Measurements from ENCODE around the gene ARID1B.
"Not testable (repeated sequence)": the region's sequence is repeated elsewhere in the genome, so short reads cannot be mapped to it uniquely, and the experiment has no call there.

Gene ARID1B

DNA sequence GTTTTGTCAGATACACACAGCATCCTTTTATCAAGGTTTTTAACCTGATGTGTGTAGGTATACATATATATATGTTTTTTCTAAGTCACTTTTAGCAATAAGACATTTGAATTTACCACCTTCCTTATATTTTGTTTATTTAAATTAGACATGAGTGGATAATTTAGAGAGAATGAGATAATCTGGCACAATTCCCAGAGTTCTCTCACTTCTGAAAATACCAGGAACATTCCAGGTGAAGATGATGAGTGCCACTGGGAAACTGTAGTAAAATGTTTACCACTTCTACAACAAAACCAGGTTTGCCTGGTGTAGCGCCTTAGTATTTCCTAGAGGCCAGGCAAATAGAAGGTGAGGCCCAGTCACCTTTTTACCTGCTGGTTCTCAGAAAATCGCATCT is 356.7 kb downstream of the ARID1B start:
- no peak for DNase-seq (ENCODE audit: low read depth in 2 of 2)

DNA sequence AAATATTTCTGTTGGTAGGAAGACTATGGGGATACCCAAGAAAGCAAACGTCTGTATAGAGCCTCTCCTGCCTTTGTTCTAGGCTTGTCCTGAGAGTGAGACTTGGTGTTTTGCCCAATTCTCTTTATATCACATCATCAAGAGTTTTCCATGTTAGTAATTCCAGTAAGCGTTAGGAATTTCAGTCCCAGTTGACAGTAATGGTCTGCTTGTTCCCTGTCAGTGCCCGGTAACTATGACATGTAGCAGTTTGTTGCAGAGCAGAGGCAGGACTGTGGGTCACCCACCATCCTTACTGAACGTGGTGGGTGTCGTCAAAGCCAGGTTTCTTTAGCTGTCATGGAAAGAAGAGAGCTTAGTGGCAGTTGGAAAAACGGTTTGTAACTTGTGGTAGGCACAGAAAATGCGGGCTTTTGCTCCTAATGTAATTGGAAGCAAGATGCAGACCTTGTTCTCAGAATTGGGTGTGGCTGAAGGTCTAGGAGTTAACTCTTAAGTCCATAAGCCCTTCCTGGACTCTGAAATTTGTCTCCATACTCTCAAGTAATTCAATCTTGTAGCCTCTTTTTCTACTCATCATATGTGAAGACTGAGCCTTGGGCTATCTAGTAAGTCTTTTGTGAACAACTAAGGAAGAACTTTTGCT is 357.3 kb downstream of the ARID1B start:
- DNase-seq (ENCODE audit: low read depth in 2 of 2), result no peak

DNA sequence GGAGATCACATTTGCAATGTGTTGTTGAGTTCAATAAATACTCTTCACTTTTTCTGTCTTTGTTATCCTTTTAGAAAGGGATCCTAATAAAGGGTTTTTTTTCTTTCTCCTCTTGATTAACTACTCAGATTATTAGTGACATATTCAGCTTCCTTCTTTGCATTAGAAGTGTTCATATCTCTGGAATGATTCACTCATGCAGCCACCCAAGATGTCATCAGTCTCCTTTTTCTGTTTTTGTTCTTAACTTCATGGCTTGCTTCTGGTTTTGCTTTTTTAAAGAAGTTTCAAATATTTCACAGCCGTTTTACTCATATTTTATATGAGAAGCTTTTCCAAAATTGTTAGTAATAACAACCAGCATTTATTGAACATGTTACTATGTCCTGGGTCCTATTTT is 358.5 kb downstream of the ARID1B start:
- DNase-seq (ENCODE audit: low read depth in 2 of 2), result no peak

DNA sequence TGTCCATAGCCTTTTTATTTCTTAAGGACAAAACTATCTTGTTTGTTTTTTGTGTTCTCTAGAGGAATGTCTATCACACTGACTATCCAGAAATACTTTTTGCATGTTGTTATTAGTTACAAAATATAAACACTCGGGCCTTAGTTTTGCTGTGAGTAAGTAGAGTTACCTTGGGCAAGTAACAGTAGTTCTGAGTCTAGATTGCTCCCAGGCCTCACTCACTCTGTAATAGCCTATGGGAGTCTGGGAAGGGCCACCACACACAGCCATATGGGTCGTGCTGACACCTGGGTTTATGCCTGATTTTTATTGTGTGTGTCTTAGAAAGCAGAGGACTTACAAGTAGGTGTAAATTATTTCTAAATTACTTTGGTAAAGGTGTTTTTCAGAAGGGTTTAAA is 360.3 kb downstream of the ARID1B start:
- no peak for DNase-seq (ENCODE audit: low read depth in 2 of 2)

DNA sequence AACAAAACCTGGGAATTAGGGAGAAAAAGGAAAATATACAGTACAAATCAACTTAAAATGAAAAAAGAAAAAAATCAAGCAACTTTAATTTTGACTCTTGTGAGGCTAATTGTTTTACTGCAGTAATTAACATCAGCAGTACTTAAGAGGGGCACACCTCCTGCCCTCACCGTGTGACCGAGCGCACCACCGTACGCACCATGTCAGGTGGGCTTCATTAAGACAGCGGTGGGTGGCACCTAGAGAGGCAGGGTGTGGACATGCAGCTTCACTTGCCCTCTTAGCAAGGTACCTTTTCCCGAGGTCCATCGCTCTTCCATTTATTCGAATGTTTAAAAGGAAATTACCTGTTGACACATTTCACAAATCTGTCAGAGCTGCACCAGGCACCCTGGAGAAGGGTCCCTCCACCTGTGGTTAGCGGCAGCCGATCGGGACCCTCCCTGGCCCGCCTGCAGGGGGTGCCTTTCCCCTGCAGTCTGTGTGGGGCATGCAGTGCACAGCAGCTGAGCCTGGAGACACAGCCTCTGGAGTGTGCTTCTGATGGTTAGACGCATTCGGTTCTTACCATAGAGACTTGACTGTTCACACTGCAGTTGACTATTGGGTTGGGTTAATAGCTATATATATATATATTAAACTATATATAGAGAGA is 362.0 kb downstream of the ARID1B start:
- no peak for DNase-seq (ENCODE audit: low read depth in 2 of 2)

DNA sequence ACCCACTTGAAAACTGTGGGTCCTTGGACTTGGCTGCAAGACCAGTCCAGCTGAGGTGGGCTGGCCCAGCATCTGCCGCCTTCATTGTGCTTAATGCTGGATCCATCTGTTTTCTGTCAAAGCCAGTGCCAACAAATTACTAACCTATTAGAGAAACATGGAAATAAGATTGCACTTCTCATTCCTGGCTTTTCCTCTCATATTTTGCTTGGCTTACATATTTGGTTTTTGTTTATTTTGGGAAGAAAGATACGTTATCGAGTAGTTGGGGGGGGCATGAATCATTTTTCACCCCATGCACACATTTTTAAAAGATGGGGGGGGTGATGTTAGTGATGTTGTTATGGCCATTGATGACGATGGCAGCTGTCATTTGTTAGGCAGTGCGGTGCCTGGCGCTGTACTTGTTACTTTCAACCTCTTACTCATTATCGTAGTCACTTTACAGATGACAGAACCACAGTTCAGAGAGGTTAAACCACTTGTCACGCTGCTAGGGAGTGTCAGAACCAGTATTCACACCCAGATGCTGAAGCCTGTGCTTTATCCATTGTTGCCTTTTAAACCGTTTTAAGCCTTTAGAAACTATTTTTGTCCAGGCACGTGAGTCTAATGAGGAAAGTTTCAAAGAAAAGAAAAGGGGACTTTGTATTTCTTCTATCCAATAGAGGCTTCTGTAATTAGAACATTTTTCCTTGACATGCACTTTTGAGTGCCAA is 366.2 kb downstream of the ARID1B start:
- DNase-seq (ENCODE audit: low read depth in 2 of 2), result peak in 1 of 2 donors; percentile 3

DNA sequence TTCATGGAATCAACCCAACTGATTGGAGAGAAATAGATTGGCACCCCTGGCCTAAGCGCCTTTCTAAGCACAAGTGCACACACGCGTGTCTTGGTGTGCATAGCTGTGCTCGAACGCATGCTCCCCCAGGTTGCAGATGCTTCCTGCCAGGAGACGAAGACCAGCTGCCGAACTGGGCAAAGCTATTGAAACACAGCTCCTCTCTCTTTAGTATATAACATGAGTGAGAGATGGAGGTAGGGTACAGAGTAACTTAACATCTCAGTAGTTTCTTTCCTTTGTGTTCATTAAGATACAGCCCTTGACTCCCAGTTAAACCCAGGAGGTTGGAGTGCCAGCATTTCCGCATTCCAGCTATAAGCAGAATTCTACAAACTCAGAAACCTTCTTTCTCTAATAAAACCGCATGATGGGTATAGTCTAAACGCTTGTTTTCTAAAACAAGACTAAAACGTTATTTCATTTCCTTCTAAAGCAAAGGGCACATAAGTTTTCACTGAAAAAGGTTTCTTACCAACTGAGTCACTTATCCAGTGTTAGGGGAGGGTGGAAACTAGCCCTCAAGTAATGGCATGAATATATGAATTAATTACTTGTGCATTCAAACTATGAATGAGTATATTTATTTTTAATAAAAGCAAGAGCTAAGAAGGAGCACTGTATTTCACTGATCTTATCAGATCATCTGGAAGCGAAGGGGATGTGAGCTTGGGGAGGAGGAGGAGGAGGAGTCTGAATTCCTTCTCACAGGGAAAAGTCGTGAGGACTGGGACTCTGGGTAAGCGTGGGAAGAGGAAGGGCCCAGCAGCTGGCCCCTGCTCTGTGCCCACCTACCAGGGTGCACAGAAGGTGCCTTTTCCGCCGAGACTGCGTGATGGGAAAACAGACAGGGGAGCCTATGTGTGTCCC is 367.0 kb downstream of the ARID1B start:
- no peak for DNase-seq (ENCODE audit: low read depth in 2 of 2)

DNA sequence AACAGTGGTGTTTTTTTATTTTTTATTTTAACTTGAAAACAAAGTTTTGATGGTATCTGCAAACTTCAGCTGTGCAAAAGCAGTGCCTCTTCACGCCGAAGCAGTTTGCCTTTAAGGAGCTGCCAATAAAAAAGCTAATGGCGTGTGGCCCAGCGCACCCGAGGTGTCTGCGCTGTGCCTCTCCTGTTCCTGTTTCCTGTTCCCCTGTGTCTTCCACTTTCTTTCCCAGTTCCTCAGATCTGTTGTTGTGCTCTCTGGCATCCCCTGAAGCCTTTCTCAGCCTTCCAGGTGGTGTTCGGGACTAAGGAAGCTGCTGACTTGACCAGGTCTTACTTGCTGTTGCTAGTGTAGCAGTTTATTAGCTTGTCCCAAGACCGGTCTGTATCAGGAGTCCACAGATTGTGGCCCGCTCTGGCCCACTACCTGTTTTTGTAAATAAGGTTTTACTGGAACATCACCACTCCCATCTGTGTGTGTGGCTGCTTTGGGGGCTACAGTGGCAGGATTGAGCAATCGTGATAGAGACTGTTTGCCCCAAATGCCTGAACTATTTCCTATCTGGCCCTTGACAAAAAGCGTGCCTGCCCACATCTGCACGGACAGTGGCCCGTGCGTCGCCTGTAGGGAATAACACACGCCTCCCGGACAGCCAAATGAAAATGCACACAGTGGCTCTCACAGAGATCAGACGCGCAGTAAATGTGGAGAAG is 367.8 kb downstream of the ARID1B start:
- no peak for DNase-seq (ENCODE audit: low read depth in 2 of 2)

DNA sequence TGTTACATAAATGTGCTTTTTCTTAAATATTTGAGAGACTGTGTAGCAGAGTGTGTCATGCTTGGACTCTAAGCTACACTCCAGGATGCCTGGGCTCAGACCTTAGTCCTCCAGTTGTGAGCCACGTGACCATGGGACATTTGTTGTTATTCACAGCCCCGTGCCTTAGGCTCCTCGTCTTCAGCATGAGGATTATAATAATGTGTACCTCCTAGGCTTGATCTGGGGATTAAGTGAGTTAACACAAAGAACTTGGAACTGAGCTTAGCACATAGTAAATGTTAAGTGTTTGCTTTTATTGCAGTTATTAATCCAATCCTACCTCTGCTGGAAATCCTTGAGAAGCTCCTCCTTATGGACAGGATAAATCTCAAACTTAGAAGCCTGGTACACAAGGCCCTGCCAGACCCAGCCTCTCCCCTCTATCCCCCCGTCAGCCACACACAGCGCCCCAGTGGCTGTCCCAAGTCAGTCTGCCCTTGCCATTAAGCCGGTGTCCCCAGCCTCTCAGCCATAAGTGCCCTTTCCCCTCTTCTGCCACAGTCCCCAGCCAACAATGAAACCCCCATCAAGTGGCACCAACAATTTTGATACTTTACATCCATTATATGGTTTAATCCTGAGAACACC is 368.6 kb downstream of the ARID1B start:
- DNase-seq (ENCODE audit: low read depth in 2 of 2), result no peak

DNA sequence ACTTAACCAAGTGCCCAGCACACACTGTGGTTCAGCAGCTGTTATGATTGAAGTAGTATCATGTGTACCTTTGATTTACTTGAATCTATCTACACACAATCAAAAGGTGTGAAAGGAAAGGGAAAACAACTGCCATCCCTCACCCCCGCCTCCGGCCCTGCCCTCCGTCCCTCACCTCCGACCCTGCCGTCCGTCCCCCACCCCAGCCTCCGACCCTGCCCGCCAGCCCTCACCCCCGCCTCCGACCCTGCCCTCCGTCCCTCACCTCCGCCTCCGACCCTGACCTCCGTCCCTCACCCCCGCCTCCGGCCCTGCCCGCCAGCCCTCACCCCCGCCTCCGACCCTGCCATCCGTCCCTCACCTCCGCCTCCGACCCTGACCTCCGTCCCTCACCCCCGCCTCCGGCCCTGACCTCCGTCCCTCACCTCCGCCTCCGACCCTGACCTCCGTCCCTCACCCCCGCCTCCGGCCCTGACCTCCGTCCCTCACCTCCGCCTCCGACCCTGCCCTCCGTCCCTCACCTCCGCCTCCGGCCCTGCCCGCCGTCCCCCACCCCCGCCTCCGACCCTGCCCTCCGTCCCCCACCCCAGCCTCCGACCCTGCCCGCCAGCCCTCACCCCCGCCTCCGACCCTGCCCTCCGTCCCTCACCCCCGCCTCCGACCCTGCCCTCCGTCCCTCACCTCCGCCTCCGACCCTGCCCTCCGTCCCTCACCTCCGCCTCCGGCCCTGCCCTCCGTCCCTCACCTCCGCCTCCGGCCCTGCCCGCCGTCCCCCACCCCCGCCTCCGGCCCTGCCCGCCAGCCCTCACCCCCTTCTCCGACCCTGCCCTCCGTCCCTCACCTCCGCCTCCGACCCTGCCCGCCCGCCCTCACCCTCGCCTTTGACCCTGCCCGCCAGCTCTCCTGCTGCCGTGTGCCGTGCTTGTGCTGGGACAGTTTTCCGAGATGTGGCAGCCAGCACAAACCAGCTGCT is 370.2 kb downstream of the ARID1B start:
- not testable (repeated sequence) for DNase-seq (ENCODE audit: low read depth in 2 of 2)

DNA sequence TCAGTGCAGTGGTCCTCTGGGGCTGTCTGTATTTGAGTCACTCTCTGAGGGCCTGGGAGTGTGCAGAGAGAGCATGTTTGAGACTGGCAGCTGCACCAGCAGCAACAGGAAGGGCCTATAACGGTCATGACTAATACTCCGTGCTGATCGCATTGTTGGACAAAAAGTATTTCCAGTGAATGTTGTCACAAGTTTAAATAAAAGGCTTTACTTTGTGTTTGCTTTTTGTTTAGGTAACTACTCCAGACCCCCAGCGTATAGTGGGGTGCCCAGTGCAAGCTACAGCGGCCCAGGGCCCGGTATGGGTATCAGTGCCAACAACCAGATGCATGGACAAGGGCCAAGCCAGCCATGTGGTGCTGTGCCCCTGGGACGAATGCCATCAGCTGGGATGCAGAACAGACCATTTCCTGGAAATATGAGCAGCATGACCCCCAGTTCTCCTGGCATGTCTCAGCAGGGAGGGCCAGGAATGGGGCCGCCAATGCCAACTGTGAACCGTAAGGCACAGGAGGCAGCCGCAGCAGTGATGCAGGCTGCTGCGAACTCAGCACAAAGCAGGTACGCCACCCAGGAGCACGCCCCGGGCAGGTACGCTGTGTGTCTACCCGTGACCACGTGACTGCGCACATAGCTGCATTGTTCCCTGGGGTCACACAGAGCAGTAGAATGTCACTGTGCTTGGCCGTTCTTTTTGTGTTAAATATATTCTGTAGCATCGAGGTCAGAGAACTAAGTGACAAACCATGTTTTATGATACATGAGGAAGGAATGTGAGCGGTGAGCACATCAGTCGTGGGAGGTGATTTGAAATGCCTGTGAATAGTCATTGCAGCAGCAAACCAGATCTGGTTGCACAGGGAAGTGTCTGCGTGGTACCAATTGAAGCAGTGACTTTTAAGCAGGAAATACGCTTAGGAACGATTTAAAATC is 371.5 kb downstream of the ARID1B start:
- DNase-seq (ENCODE audit: low read depth in 2 of 2), result no peak

DNA sequence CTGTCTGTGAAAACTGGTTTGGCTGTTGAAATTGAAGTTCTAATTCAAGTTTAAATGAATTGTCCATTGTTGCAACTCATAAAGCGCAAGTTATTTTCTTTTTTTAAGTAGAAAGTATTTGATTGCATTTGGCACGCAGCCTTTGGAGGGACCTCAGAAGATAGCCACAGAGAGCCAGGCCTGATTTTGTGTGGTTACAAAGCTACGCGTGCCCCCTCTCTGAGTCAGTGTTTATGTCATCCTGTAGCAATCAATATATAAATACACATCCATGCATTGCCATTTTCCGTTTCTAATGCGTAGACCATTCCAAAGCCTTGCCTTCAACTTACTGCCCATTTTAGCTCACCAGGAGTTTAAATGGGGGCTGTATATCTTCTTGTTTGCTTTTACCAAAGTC is 372.9 kb downstream of the ARID1B start:
- no peak for DNase-seq (ENCODE audit: low read depth in 2 of 2)

DNA sequence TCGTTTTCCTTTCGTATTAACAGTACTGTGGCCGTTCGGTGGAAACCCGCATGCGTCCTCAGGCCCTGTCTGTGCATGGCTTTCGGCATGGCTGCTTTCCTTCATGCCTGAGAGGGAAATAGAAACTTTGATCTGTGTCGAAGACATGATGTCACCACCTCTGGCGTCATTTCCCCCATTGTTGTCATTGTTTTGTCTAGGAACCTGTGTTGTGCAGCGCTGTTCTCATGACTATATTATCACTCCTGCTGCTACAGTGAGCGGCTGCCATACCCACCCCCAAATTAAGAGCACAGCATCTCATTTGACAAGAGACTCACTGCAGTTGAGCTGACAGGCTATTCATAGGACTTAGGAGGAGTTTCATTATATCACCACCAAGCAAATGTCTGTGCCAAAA is 373.9 kb downstream of the ARID1B start:
- DNase-seq (ENCODE audit: low read depth in 2 of 2), result no peak

DNA sequence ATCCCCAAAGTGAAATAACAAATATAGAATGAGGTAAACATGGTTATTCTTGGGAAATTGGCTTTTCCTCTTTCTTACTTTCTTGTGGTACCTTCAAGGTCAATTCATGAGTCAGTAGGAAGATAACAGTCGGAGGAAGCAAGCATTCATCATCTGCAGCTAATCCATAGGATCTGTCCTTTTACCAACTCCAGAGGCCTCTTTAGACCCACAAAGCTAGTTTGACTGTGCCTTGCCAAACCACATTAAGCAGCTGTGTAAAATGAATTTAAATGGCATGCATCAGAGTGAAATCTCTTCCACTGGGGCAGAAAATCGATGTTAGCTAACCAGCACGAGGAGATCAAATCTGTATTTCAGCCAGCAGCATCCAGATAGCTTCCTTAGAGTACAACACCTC is 374.8 kb downstream of the ARID1B start:
- DNase-seq (ENCODE audit: low read depth in 2 of 2), result no peak

DNA sequence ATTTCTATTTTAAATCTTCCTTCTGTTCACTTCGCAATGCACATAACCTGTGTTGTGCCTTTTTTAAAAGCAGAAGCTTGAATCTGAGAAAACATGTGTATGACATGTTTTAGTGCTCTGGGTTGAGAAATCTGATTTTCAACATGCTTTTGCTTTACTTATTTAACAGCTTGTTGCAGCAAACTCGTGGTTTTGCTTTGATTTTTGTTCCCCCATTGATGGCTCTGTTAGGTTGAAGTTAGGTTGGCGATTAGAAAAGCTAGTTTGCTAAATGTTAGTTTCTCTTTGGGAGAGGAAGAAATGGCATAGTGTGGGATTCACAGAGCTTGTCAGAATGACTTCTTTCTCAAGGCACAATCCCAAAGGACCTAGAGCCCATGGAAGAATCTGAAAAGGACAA is 375.4 kb downstream of the ARID1B start:
- no peak for DNase-seq (ENCODE audit: low read depth in 2 of 2)

DNA sequence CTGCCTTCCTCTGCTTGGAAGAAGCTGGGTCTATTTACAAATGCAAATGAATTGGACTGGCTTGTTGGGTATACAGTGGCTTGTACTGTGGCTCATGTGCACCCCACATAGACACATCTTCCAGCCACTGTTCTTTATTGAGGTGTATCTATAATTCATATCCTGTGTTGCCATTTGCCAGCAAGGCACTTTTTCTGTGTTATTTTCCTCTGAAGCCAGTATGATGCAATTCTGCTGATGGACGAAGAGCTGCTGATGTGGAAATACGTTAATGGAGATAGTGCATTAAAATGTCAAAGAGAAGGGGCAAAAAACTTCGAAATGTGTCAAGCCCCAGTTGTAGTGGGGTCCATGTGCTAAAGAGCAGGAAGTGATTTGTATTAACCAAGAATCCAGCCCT is 378.6 kb downstream of the ARID1B start:
- no peak for DNase-seq (ENCODE audit: low read depth in 2 of 2)

DNA sequence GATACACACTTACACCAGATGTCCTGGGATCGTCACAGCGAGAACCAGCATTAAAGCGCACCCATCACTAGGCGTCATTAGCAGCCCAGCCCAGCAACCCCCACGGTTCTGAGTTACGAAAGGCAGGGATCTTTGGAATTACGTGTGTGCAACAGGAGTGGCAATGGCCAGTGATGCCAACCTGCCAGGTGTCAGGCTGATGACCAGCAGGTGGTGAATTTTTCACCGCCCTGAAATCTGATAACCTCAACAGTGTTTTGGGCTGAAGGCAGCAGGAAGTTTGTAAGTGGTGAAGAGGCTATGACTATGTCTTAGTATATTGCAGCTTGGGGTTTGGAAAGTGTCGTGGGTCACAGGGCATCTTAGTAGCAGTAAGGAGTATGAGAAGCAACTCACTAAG is 380.1 kb downstream of the ARID1B start:
- DNase-seq (ENCODE audit: low read depth in 2 of 2), result no peak

DNA sequence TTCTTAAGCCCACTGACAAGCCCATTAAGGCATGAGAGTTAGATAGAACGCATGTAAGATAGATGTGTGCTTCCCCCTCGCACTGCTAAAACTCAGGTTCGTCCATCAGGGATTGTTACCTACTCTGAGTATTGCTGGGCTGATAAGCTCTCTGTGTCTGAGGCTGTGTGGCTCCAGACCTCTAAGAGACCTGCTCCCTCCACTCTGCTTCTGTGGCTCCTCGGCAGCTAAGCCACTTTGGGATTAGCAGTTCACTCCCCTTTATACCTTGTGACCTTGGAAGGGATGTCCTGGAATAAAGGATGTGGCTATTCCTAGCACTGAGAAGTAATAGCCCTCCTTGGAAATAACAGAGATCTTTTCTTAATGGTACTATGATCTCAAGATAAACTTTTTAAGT is 381.3 kb downstream of the ARID1B start:
- DNase-seq (ENCODE audit: low read depth in 2 of 2), result no peak

DNA sequence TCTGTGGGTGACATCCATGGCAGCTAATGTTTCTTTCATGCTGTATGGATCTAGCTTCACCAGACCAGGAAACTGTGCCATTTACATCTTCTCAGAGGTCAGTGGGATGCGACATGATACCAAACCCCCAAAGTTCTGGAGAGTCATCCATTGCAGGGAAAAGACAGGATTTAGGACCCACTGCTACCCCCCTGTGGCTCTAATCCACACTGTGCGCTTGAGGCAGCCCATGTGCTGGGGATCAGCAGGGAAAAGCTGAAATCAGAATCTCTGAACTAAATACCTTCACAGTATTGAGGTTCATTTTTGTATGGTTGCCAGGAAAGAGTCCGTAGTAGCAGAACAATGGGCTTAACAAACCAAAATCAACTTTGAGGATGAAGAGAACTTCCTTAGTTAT is 381.7 kb downstream of the ARID1B start:
- no peak for DNase-seq (ENCODE audit: low read depth in 2 of 2)

All from activated CD4-positive, alpha-beta T cell treated with anti-CD3 and anti-CD28 coated beads for 24 hours (primary cell).